Neural cell (in vitro differentiated cells): ENCODE measurements around the gene DHX38. TPM values are rescaled to one million over a fixed set of nuclear protein-coding genes. Genes with fewer than 3 reads are reported as not detected.

Experiments used
- H2AFZ ChIP-seq: fragments of 200-600, 300-800 bp; sonication (generic), shearing (Covaris generic); 2 replicates; pipeline ENCODE4 v1.6.0; 2014; ENCODE audit warnings: low read depth, mild to moderate bottlenecking, antibody characterized with exemption, low read length, moderate library complexity
- H3F3A ChIP-seq: fragments of 200-600 bp; shearing (Covaris generic); 2 replicates; pipeline ENCODE4 v1.6.1; 2016; ENCODE audit warnings: mild to moderate bottlenecking, moderate library complexity, mixed read lengths, antibody characterized with exemption, low read length; ENCODE audit not compliant: insufficient read depth, poor library complexity, severe bottlenecking
- H3K27ac ChIP-seq: fragments of 200-600, 300-800 bp; sonication (generic), shearing (Covaris generic); 2 replicates; pipeline ENCODE4 v1.5.1; 2014; ENCODE audit warnings: mild to moderate bottlenecking, low read length, moderate library complexity
- H3K27me3 ChIP-seq: fragments of 300-800, 200-600 bp; sonication (generic), shearing (Covaris generic); 2 replicates; pipeline ENCODE4 v1.6.0; 2014; ENCODE audit warnings: mild to moderate bottlenecking, low read depth, low read length, moderate library complexity; ENCODE audit not compliant: insufficient read depth
- H3K36me3 ChIP-seq: fragments of 300-800, 200-600 bp; sonication (generic), shearing (Covaris generic); 2 replicates; pipeline ENCODE4 v1.5.1; 2014; ENCODE audit warnings: mild to moderate bottlenecking, antibody characterized with exemption, low read length, moderate library complexity; ENCODE audit not compliant: insufficient read depth
- H3K4me2 ChIP-seq: fragments of 300-800, 200-600 bp; sonication (generic), shearing (Covaris generic); 2 replicates; pipeline ENCODE4 v1.6.0; 2014; ENCODE audit warnings: mild to moderate bottlenecking, low read length
- H3K4me3 ChIP-seq: fragments of 300-800, 200-600 bp; sonication (generic), shearing (Covaris generic); 2 replicates; pipeline ENCODE4 v1.5.1; 2014; ENCODE audit warnings: mild to moderate bottlenecking, low read length, moderate library complexity
- H3K79me2 ChIP-seq: fragments of 200-600 bp; shearing (Covaris generic); replicated peaks from 2 replicates; pipeline ENCODE4 v1.6.0; 2014; ENCODE audit warnings: mild to moderate bottlenecking, low read length, moderate library complexity; ENCODE audit not compliant: insufficient read depth
- H3K9ac ChIP-seq: fragments of 300-800, 200-600 bp; sonication (generic), shearing (Covaris generic); 2 replicates; pipeline ENCODE4 v1.6.1; 2016; ENCODE audit warnings: mild to moderate bottlenecking, low read length, mixed read lengths
- H3K9me2 ChIP-seq: fragments of 200-600 bp; shearing (Covaris generic); 2 replicates; pipeline ENCODE4 v1.6.1; 2016; ENCODE audit warnings: mild to moderate bottlenecking, low read length, mixed read lengths; ENCODE audit not compliant: insufficient read depth
- H3K9me3 ChIP-seq: fragments of 200-600, 300-800 bp; sonication (generic), shearing (Covaris generic); 2 replicates; pipeline ENCODE4 v1.6.1; 2016; ENCODE audit warnings: mild to moderate bottlenecking, mixed run types, low read length, moderate library complexity, mixed read lengths
- H4K20me1 ChIP-seq: fragments of 200-600 bp; shearing (Covaris generic); 2 replicates; pipeline ENCODE4 v1.6.1; 2016; ENCODE audit warnings: mild to moderate bottlenecking, mixed run types; ENCODE audit not compliant: insufficient read depth
- CTCF ChIP-seq: fragments of 450-650 bp; IDR thresholded peaks from 2 replicates; pipeline ENCODE4 v1.5.1; 2014; ENCODE audit warnings: antibody characterized with exemption, mild to moderate bottlenecking, moderate library complexity; ENCODE audit not compliant: poor library complexity, severe bottlenecking
- EP300 ChIP-seq: fragments of 450-650 bp; conservative IDR thresholded peaks from 2 replicates; pipeline ENCODE4 v1.6.1; 2014; ENCODE audit warnings: antibody characterized with exemption, mild to moderate bottlenecking, moderate library complexity; ENCODE audit not compliant: poor library complexity, severe bottlenecking
- EZH2 ChIP-seq: fragments of 200-600, 300-800 bp; shearing (Covaris generic), sonication (generic); IDR thresholded peaks from 2 replicates; pipeline ENCODE4 v1.6.1; 2014; ENCODE audit warnings: antibody characterized with exemption, low read length, borderline replicate concordance, mild to moderate bottlenecking; ENCODE audit not compliant: insufficient read depth, poor library complexity, severe bottlenecking
- MXI1 ChIP-seq: fragments of 450-650 bp; conservative IDR thresholded peaks from 2 replicates; pipeline ENCODE4 v1.6.1; 2014; ENCODE audit warnings: antibody characterized with exemption, mild to moderate bottlenecking; ENCODE audit not compliant: poor library complexity, severe bottlenecking
- POLR2AphosphoS5 ChIP-seq: IDR thresholded peaks from 2 replicates; pipeline ENCODE4 v1.6.1; 2012
- RAD21 ChIP-seq: fragments of 450-650 bp; conservative IDR thresholded peaks from 2 replicates; pipeline ENCODE4 v1.6.1; 2014; ENCODE audit warnings: antibody characterized with exemption, mild to moderate bottlenecking, moderate library complexity
- REST ChIP-seq: IDR thresholded peaks from 2 replicates; pipeline ENCODE4 v1.6.1; 2012; ENCODE audit warnings: borderline replicate concordance
- SMC3 ChIP-seq: fragments of 450-650 bp; conservative IDR thresholded peaks from 2 replicates; pipeline ENCODE4 v1.6.1; 2014; ENCODE audit warnings: antibody characterized with exemption, mild to moderate bottlenecking, moderate library complexity; ENCODE audit not compliant: poor library complexity
- TAF1 ChIP-seq: IDR thresholded peaks from 2 replicates; pipeline ENCODE4 v1.6.1; 2012; ENCODE audit warnings: low read depth
- polyA plus RNA-seq: library from polyadenylated mRNA; depleted of rRNA; stranded (reverse); fragments of >200 nt; gene quantifications from 2 replicates; pipeline ENCODE4 v1.2.3, GENCODE V29; 2014

Gene DHX38
- polyA plus RNA-seq, 1 donor from 2014 or later, result 48.0 TPM

- Histone ChIP-seq H3F3A (no peaks in the 10 kb centered on the region), H4K20me1 (no peaks in the 10 kb centered on the region), H3K27me3 (no peaks in the 10 kb centered on the region), H3K79me2 (no peaks in the 10 kb centered on the region), H3K9ac (no peak overlapping the region), H2AFZ (no peak overlapping the region), H3K9me2 (no peaks in the 10 kb centered on the region), H3K27ac (no peak overlapping the region), H3K36me3 (no peaks in the 10 kb centered on the region), H3K4me3 (no peak overlapping the region), H3K4me2 (no peak overlapping the region), H3K9me3 (no peaks in the 10 kb centered on the region)
- TF ChIP-seq EP300, result no peak
- no peak for TF ChIP-seq TAF1
- TF ChIP-seq SMC3, result no peak
- TF ChIP-seq MXI1, result no peak
- TF ChIP-seq EZH2, result no peak
- TF ChIP-seq REST, result no peak
- TF ChIP-seq RAD21, result no peak
- TF ChIP-seq POLR2AphosphoS5, result no peak
Observed at GRCh38 chr16:72083778-72084404, 9.8 kb upstream of the DHX38 start.

- H3K9ac ChIP-seq, result no peak overlapping the region
- no peaks in the 10 kb centered on the region for H3K36me3 ChIP-seq
- no peaks in the 10 kb centered on the region for H3K9me3 ChIP-seq
- H3K4me3 ChIP-seq, result no peak overlapping the region
- no peaks in the 10 kb centered on the region for H3K9me2 ChIP-seq
- H3K79me2 ChIP-seq, result no peaks in the 10 kb centered on the region
- no peak overlapping the region for H2AFZ ChIP-seq
- no peaks in the 10 kb centered on the region for H4K20me1 ChIP-seq
- H3K27me3 ChIP-seq, result no peaks in the 10 kb centered on the region
- no peak overlapping the region for H3K27ac ChIP-seq
- no peak overlapping the region for H3K4me2 ChIP-seq
- TF ChIP-seq TAF1, result no peak
- TF ChIP-seq MXI1, result no peak
- no peak for TF ChIP-seq RAD21
- TF ChIP-seq CTCF, result no peak
- no peak for TF ChIP-seq SMC3
- TF ChIP-seq POLR2AphosphoS5, result no peak
- no peak for TF ChIP-seq REST
- TF ChIP-seq EZH2, result no peak
- no peak for TF ChIP-seq EP300
- no peaks in the 10 kb centered on the region for H3F3A ChIP-seq
Observed at GRCh38 chr16:72084445-72084844, 9.2 kb upstream of the DHX38 start.
